Osteoblast (primary cell): ENCODE data around the gene R3HDM2. TPM values are rescaled to one million over a fixed set of nuclear protein-coding genes. Genes with fewer than 3 reads are reported as not detected.

Experiments used
- DNase-seq: peaks from one replicate; pipeline ENCODE4 v3.0.0; 2011; ENCODE audit warnings: low spot score, mixed read lengths; ENCODE audit not compliant: insufficient read length; ENCODE audit errors: missing footprints
- H2AFZ ChIP-seq: 2 replicates; pipeline ENCODE4 v1.6.0; 2011; ENCODE audit warnings: mild to moderate bottlenecking, low read length
- H3K27ac ChIP-seq: 2 replicates; pipeline ENCODE4 v1.5.1; 2011; ENCODE audit warnings: mild to moderate bottlenecking, low read depth, low read length, moderate library complexity
- H3K27me3 ChIP-seq: 2 replicates; pipeline ENCODE4 v1.6.0; 2012; ENCODE audit warnings: mild to moderate bottlenecking, control low read depth, inconsistent platforms, low read length, moderate library complexity; ENCODE audit not compliant: insufficient read depth
- H3K36me3 ChIP-seq: 2 replicates; pipeline ENCODE4 v1.5.1; 2011; ENCODE audit warnings: mild to moderate bottlenecking, low read length, control low read depth, moderate library complexity; ENCODE audit not compliant: insufficient read depth
- H3K4me1 ChIP-seq: 2 replicates; pipeline ENCODE4 v1.5.1; 2011; ENCODE audit warnings: mild to moderate bottlenecking, low read length, control low read depth, moderate library complexity; ENCODE audit not compliant: insufficient read depth
- H3K4me2 ChIP-seq: 2 replicates; pipeline ENCODE4 v1.6.0; 2011; ENCODE audit warnings: mild to moderate bottlenecking, low read length; ENCODE audit not compliant: insufficient read depth
- H3K4me3 ChIP-seq: fragments of 200-600 bp; sonication (generic); 3 replicates; pipeline ENCODE4 v1.5.1; 2012; ENCODE audit warnings: mild to moderate bottlenecking, low read length, inconsistent platforms; ENCODE audit not compliant: insufficient read depth
- H3K79me2 ChIP-seq: 2 replicates; pipeline ENCODE4 v1.6.0; 2012; ENCODE audit warnings: mild to moderate bottlenecking, low read length, control low read depth, inconsistent platforms; ENCODE audit not compliant: insufficient read depth
- H3K9me3 ChIP-seq: 2 replicates; pipeline ENCODE4 v1.5.1; 2011; ENCODE audit warnings: low read depth, low read length, control low read depth
- H4K20me1 ChIP-seq: 2 replicates; pipeline ENCODE4 v1.6.0; 2012; ENCODE audit warnings: mild to moderate bottlenecking, low read length, control low read depth; ENCODE audit not compliant: insufficient read depth
- CTCF ChIP-seq: IDR thresholded peaks from 2 replicates; pipeline ENCODE4 v1.5.1; 2011; ENCODE audit warnings: mild to moderate bottlenecking, low read depth, low read length, moderate library complexity; ENCODE audit errors: extremely low read depth
- total RNA-seq: library from RNA; depleted of rRNA; stranded (reverse); fragments of >200 nt; gene quantifications from 2 replicates; pipeline ENCODE4 v1.2.3, GENCODE V29; 2012

R3HDM2 gene
- total RNA-seq, 1 donor, result 23.2 TPM

DNA sequence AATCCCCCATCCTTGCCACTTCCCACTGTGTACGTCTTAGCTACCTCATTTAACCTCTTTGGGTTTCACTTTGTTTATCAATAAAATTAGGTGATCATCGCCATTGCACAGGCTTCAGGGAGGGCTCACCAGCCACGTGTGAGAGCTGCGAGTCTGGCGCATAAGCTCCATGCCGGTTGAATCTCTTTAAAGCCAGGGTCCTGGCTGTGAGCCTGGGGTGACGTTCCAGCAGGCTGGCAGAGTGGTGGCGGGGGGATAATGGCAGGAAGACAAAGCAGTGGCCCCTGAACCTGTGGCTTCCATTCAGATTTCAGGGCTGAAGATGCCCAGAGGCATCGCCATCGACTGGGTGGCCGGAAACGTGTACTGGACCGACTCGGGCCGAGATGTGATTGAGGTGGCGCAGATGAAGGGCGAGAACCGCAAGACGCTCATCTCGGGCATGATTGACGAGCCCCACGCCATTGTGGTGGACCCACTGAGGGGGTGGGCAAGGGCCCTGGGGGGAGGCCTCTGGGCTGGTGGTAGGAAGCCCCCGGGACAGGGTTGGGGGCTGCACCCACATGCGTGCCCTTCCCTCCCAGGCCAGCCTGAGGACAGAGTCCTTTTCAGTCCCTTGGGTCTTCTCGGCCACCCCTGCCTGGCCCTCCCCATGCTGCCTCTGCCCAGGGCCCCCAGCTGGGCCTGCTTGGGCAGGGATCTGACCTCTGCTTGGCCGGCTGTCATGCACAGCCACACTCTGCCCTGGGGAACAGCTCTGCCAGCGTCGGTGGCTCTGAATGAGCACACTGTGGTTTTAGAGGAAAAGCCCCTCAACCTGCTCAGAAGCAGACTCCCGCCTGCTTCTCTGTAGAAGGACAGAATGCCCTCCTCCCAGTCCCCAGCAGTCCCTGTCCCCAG, 222.9 kb downstream of the R3HDM2 start:
- Histone ChIP-seq H2AFZ (no peak overlapping the region), H3K9me3 (no peaks in the 10 kb centered on the region), H3K4me2 (no peak overlapping the region), H3K4me1 (no peaks in the 10 kb centered on the region), H4K20me1 (peaks cover 59% of the 10 kb centered on the region), H3K79me2 (peaks cover 6% of the 10 kb centered on the region), H3K36me3 (peaks cover 93% of the 10 kb centered on the region), H3K27me3 (no peaks in the 10 kb centered on the region), H3K27ac (no peak overlapping the region), H3K4me3 (no peak overlapping the region)
- no peak for DNase-seq
- TF ChIP-seq CTCF, result no peak

- Histone ChIP-seq H3K36me3 (peaks cover 94% of the 10 kb centered on the region), H3K27me3 (no peaks in the 10 kb centered on the region), H3K4me2 (no peak overlapping the region), H4K20me1 (peaks cover 41% of the 10 kb centered on the region), H2AFZ (no peak overlapping the region), H3K27ac (no peak overlapping the region), H3K79me2 (peaks cover 10% of the 10 kb centered on the region), H3K4me1 (no peaks in the 10 kb centered on the region), H3K9me3 (no peaks in the 10 kb centered on the region), H3K4me3 (no peak overlapping the region)
- DNase-seq, result no peak
- TF ChIP-seq CTCF, result no peak
Observed at GRCh38 chr12:57205931-57206330, 224.9 kb downstream of the R3HDM2 start.

DNA sequence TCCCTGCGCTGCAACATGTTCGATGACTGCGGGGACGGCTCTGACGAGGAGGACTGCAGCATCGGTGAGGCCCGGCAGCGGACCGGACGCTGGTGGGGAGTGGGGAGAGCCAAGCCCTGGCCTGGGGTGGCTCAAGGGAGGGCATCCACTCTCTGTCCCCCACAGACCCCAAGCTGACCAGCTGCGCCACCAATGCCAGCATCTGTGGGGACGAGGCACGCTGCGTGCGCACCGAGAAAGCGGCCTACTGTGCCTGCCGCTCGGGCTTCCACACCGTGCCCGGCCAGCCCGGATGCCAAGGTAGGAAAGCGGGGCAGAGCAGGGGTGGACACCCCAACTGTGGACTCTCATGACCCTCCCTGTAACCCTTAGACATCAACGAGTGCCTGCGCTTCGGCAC, 225.7 kb downstream of the R3HDM2 start:
- Histone ChIP-seq H3K9me3 (no peaks in the 10 kb centered on the region), H3K27ac (no peak overlapping the region), H3K27me3 (no peaks in the 10 kb centered on the region), H4K20me1 (peaks cover 38% of the 10 kb centered on the region), H2AFZ (no peak overlapping the region), H3K4me2 (no peak overlapping the region), H3K4me1 (no peaks in the 10 kb centered on the region), H3K4me3 (no peak overlapping the region), H3K79me2 (peaks cover 11% of the 10 kb centered on the region), H3K36me3 (peaks cover 93% of the 10 kb centered on the region)
- no peak for DNase-seq
- no peak for TF ChIP-seq CTCF

DNA sequence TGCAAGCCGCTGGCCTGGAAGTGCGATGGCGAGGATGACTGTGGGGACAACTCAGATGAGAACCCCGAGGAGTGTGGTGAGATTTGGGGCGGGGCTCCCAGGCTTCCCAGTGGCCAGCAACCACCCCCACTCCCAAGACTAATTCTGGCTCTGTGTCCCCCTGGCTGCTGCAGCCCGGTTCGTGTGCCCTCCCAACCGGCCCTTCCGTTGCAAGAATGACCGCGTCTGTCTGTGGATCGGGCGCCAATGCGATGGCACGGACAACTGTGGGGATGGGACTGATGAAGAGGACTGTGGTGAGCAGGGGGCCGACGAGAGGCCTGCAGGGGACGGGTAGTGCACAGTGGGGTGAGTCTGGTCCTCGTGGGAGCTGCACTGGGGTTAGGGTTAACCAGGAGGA, 226.4 kb downstream of the R3HDM2 start:
- H3K9me3 ChIP-seq, result no peaks in the 10 kb centered on the region
- no peak overlapping the region for H3K27ac ChIP-seq
- H3K27me3 ChIP-seq, result no peaks in the 10 kb centered on the region
- no peak overlapping the region for H3K4me2 ChIP-seq
- no peak overlapping the region for H2AFZ ChIP-seq
- peaks cover 11% of the 10 kb centered on the region for H3K79me2 ChIP-seq
- H3K4me3 ChIP-seq, result no peak overlapping the region
- peaks cover 94% of the 10 kb centered on the region for H3K36me3 ChIP-seq
- no peak for TF ChIP-seq CTCF
- H4K20me1 ChIP-seq, result peaks cover 33% of the 10 kb centered on the region
- no peak for DNase-seq
- H3K4me1 ChIP-seq, result no peaks in the 10 kb centered on the region
